Lower leg skin (tissue), 3 donors: ENCODE measurements around the gene CALCOCO1.

ENCODE experiments used
- CTCF ChIP-seq, 3 donors: fragments of 450-650 bp; IDR thresholded peaks; one replicate each; pipeline ENCODE4 v1.5.1; 2016; ENCODE audit warnings: antibody characterized with exemption in 3 of 3, mild to moderate bottlenecking in 3 of 3, moderate library complexity in 2 of 3
- POLR2A ChIP-seq, 2 donors: fragments of 450-650 bp; IDR thresholded peaks; one replicate each; pipeline ENCODE4 v1.6.1; 2016 to 2017; ENCODE audit warnings: antibody characterized with exemption in 2 of 2, mild to moderate bottlenecking in 1 of 2, moderate library complexity in 1 of 2

- TF ChIP-seq CTCF (IDR thresholded peaks at IDR 0.05) (no peak), POLR2A (IDR thresholded peaks at IDR 0.05) (no peak)
These were observed 31.0 kb upstream of the CALCOCO1 start for GRCh38 chr12:53758081-53758729.
